Measurements from ENCODE around the gene PDPK1.

Gene PDPK1

DNA sequence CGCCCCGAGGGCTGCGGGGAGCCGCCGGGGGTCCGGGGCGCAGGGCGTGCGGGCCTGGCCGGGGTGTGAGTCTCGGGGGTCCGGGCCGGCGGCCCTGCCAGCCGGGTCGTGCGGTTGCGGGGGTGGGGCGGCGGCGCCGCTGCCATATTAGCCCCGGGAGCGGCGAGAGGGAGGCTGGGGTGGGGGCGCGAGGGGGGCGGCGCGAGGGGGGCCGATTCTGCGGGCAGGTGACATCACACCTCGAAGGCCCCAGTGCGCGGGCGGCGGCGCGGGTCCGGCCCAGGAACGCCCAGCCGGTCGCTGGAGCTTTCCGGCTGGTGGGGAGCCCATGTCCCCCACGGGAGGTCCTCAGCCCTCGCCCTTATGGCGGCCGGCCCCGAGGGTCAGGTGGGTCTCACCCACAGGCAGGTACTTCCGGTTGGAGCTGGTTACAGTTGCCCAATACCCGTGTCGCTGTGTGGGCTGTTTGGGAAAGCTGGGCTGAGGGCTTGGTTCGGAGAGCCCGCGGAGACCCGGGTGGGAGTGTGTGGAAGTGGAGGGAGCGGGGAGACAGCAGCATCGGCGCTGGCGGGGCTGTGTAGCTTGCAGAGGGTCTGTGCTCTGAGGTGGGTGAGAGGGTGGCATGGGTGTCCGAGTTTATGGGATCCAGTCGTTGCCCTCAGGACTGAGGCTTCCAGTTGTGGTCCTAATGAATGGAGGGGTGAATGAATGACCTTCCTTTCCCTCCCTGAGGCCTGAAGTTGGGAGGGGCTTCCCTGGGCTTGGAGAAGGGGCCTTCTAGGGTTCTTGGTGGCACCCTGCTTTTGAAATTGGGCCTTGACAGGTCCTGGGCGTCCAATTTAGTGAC is 23.3 kb upstream of the PDPK1 start:
- H3K4me1 Mint-ChIP-seq (ENCODE audit: low read depth), result peaks cover 60% of the 10 kb centered on the region
- no peaks in the 10 kb centered on the region for H3K9me3 Mint-ChIP-seq
- peak overlapping the region; percentile 97 for H3K27ac Mint-ChIP-seq
- H3K27me3 Mint-ChIP-seq, result no peaks in the 10 kb centered on the region
- peak; percentile 60 for DNase-seq
- peaks cover 33% of the 10 kb centered on the region for H3K36me3 Mint-ChIP-seq (ENCODE audit: low read depth)
- H3K4me3 Mint-ChIP-seq, result peak overlapping the region; percentile 96

DNA sequence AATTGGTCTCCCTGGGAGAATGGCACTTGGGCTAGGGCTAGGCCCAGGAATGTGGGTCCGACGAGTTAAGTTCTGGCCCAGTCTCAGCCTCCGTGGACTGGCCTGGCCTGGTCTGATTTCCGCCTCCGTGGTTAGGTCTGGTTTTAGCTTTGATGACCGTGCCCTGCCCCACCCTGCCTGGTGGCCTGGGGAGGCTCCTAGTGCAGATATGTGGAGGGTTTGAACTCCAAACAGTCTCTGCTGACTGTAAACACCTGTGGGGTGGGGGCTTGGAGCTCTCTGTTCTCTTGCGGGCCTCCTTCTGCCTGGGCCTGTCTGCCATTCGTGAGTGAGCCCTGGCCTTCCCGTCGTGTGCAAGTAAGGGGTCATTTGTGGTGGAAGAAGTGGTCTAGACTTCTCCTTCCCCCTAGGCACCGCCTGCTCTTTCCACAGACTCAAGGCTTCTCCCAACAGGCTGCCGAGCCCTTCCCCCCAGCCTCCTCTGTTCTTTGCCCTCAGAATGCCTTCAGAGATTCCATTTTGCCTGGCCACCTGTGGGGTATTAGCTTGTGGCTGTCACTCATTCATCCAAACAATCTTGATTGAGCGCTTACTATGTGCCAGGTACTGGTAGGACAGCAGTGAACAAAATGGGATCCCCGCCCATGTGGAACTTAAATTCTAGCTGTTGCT is 22.5 kb upstream of the PDPK1 start:
- DNase-seq, result no peak
- H3K27ac Mint-ChIP-seq, result peak overlapping the region; percentile 97
- peak overlapping the region; percentile 96 for H3K4me3 Mint-ChIP-seq
- H3K9me3 Mint-ChIP-seq, result no peaks in the 10 kb centered on the region
- H3K4me1 Mint-ChIP-seq (ENCODE audit: low read depth), result peaks cover 60% of the 10 kb centered on the region
- H3K27me3 Mint-ChIP-seq, result no peaks in the 10 kb centered on the region
- peaks cover 37% of the 10 kb centered on the region for H3K36me3 Mint-ChIP-seq (ENCODE audit: low read depth)

DNA sequence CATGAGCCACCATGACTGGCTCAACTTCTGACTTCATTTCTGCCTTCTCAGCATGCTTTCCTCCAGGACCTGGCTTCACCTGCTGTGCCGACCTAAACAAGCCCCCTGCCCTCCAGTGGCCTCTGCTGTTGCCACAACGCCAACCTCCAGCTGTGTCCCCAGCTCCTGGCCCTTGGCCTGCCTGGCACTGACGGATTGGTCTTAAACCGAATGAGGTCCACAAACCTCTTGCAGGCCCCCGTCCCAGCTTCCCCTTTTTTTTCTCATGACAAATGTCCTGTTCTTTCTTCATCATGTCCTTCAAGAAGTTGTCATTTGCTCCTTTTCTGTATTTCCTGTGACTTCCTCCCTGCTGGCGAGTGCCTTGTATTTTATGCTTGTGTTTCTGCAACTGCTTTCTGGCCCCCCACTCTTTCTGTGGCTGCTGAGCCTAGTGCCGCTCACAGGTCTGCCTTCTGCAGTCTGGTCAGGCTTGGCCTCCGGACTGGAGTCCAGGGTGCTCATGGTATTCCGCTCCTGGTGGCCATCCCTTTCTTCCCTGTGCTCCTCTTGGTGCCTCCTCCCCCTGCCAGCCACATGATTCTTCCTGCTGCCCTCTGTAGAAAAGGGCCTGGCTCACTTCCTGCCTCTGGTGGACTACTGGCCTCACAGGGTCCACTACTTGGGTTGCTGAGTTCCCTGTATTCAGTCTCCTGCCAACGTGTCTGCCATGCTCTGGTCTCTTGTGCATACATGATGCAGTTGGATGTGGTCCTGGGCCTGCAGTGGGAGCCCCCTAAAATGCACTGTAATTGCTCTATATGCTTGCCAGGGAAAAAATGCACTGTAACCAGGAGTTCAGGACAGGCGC is 21.2 kb upstream of the PDPK1 start:
- no peak for DNase-seq
- no peaks in the 10 kb centered on the region for H3K27me3 Mint-ChIP-seq
- peak overlapping the region; percentile 96 for H3K4me3 Mint-ChIP-seq
- no peaks in the 10 kb centered on the region for H3K9me3 Mint-ChIP-seq
- H3K27ac Mint-ChIP-seq, result peak overlapping the region; percentile 97
- peaks cover 68% of the 10 kb centered on the region for H3K4me1 Mint-ChIP-seq (ENCODE audit: low read depth)
- H3K36me3 Mint-ChIP-seq (ENCODE audit: low read depth), result peaks cover 48% of the 10 kb centered on the region

GRCh38 chr16:2517954-2518605 is 19.7 kb upstream of the PDPK1 start:
- H3K27ac Mint-ChIP-seq, result peak overlapping the region; percentile 97
- no peak for DNase-seq
- no peaks in the 10 kb centered on the region for H3K9me3 Mint-ChIP-seq
- H3K4me1 Mint-ChIP-seq (ENCODE audit: low read depth), result peaks cover 59% of the 10 kb centered on the region
- H3K27me3 Mint-ChIP-seq, result no peaks in the 10 kb centered on the region
- H3K36me3 Mint-ChIP-seq (ENCODE audit: low read depth), result peaks cover 55% of the 10 kb centered on the region
- no peak overlapping the region for H3K4me3 Mint-ChIP-seq

GRCh38 chr16:2518823-2519710 is 18.8 kb upstream of the PDPK1 start:
- H3K4me3 Mint-ChIP-seq, result peak overlapping the region; percentile 72
- no peak for DNase-seq
- peak overlapping the region; percentile 97 for H3K27ac Mint-ChIP-seq
- peaks cover 58% of the 10 kb centered on the region for H3K4me1 Mint-ChIP-seq (ENCODE audit: low read depth)
- no peaks in the 10 kb centered on the region for H3K9me3 Mint-ChIP-seq
- no peaks in the 10 kb centered on the region for H3K27me3 Mint-ChIP-seq
- peaks cover 63% of the 10 kb centered on the region for H3K36me3 Mint-ChIP-seq (ENCODE audit: low read depth)

DNA sequence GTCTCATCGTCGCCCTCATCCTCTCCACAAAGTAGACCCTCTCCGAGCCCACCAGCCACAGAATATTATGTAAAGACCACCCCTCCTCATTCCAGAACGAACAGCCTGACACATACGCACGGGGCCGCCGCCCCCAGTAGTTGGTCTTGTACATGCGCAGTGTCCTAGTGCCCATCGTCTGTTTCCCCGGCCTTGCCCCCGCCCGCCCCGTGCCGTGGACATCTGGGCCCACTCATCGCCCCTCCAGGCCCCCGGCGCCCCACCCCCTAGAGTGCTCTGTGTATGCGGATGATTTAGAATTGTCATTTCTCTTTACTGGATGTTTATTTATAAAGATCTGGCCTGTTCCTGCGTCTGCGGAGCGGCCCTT is 18.1 kb upstream of the PDPK1 start:
- peak overlapping the region; percentile 93 for H3K27ac Mint-ChIP-seq
- peaks cover 67% of the 10 kb centered on the region for H3K36me3 Mint-ChIP-seq (ENCODE audit: low read depth)
- no peaks in the 10 kb centered on the region for H3K9me3 Mint-ChIP-seq
- H3K4me3 Mint-ChIP-seq, result peak overlapping the region; percentile 72
- DNase-seq, result no peak
- no peaks in the 10 kb centered on the region for H3K27me3 Mint-ChIP-seq
- H3K4me1 Mint-ChIP-seq (ENCODE audit: low read depth), result peaks cover 58% of the 10 kb centered on the region

GRCh38 chr16:2520097-2520783 is 17.6 kb upstream of the PDPK1 start, which contains the start of gene AMDHD2:
Gene AMDHD2, plus strand, starts transcription at chr16:2520371. Its CDS starts 88 bp downstream, at chr16:2520459.
- peaks cover 57% of the 10 kb centered on the region for H3K4me1 Mint-ChIP-seq (ENCODE audit: low read depth)
- peaks cover 67% of the 10 kb centered on the region for H3K36me3 Mint-ChIP-seq (ENCODE audit: low read depth)
- peak; percentile 88 for DNase-seq
- peak within 1 kb of the TSS; percentile 86 for H3K4me3 Mint-ChIP-seq
- peak within 1 kb of the TSS; percentile 97 for H3K27ac Mint-ChIP-seq
- no peaks in the 10 kb centered on the region for H3K27me3 Mint-ChIP-seq
- no peaks in the 10 kb centered on the region for H3K9me3 Mint-ChIP-seq

DNA sequence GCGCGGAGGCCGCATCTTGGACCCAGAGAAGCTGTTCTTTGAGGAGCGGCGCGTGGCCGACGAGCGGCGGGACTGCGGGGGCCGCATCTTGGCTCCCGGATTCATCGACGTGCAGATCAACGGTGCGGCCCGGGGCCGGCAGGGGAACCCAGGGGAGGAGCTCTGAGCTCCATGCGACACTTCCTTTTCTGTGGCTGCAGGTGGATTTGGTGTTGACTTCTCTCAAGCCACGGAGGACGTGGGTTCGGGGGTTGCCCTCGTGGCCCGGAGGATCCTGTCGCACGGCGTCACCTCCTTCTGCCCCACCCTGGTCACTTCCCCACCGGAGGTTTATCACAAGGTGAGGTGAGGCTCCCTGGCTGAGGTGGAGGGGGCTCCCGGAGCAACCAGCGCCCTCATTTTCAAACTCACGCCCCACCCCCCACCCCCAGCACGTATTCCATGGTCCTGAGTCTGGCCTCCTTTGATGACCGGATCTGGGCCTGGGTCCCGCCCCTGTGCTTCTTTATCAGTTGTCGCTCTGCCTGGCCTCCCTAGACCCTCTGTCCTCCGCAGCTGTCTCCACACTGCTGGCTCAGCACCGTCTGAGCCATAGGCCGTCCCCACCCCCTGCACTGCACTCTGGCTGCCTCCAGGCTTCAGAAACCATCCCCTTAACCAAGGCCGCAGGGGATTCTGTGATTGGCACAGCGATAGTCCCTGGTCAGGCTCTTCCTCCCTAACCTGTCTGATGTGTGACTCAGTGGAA is 16.9 kb upstream of the PDPK1 start:
- Mint-ChIP-seq H3K4me1 (ENCODE audit: low read depth) (peaks cover 50% of the 10 kb centered on the region), H3K36me3 (ENCODE audit: low read depth) (peaks cover 64% of the 10 kb centered on the region), H3K9me3 (no peaks in the 10 kb centered on the region), H3K4me3 (peak overlapping the region; percentile 86), H3K27ac (peak overlapping the region; percentile 95), H3K27me3 (no peaks in the 10 kb centered on the region)
- DNase-seq, result peak; percentile 60

DNA sequence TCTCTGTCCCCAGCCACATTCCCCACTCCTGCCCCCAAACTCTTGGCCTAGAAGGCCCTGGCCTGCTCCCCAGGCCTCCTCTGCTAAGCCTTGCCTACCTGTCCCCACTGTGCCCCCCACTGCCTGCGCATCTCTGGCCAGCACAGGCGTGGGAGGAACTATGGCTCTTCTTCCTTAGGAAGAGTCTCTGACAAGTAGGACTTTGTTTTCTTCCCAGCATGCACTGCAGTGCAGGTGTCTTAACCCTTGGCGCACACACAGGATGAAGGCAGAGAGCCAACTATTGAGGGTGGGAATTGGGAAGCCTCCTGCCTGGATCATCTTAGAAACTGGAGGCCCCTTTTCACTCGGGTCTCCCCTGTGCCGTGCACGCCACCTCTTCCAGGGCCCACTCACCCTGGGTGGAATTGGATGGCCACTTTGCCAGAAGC is 14.0 kb upstream of the PDPK1 start:
- DNase-seq, result no peak
- no peaks in the 10 kb centered on the region for H3K27me3 Mint-ChIP-seq
- peak overlapping the region; percentile 47 for H3K27ac Mint-ChIP-seq
- H3K9me3 Mint-ChIP-seq, result no peaks in the 10 kb centered on the region
- peaks cover 71% of the 10 kb centered on the region for H3K36me3 Mint-ChIP-seq (ENCODE audit: low read depth)
- no peak overlapping the region for H3K4me3 Mint-ChIP-seq
- peaks cover 25% of the 10 kb centered on the region for H3K4me1 Mint-ChIP-seq (ENCODE audit: low read depth)

DNA sequence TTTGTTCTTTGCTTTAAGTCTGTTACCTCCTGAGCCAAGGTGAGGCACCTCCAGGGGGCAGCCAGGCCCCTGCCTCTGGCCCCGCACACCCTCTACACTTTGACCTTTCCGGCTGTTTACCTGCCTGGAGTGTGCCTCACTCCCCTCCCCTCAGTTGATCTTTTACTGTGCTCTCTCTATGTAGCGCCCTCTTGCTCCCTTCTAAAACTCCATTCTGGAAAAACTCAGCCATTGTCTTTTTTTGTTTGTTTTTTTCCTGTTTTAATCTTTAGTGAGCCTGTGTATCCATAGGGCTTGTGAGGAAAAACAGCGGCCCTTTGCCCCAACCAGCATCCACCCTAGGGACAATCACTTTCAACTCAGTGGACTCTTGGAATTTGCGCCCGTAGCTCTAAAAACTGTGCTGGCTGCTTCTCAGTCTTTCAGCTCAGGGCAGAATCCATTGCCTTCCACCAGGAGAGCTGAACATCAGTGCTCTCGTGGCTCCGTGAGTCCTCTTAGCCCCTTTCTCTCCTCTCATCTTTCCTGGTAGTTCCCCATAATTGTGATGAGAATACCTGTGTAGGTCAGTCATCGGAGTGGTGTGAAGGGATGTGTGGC is 13.4 kb upstream of the PDPK1 start:
- no peak for DNase-seq
- Mint-ChIP-seq H3K4me1 (ENCODE audit: low read depth) (peaks cover 20% of the 10 kb centered on the region), H3K27me3 (no peaks in the 10 kb centered on the region), H3K36me3 (ENCODE audit: low read depth) (peaks cover 73% of the 10 kb centered on the region), H3K4me3 (no peak overlapping the region), H3K27ac (peak overlapping the region; percentile 38), H3K9me3 (no peaks in the 10 kb centered on the region)

GRCh38 chr16:2526135-2526534 is 11.7 kb upstream of the PDPK1 start:
- no peaks in the 10 kb centered on the region for H3K9me3 Mint-ChIP-seq
- DNase-seq, result no peak
- peak overlapping the region; percentile 18 for H3K27ac Mint-ChIP-seq
- no peaks in the 10 kb centered on the region for H3K27me3 Mint-ChIP-seq
- peaks cover 14% of the 10 kb centered on the region for H3K4me1 Mint-ChIP-seq (ENCODE audit: low read depth)
- peaks cover 74% of the 10 kb centered on the region for H3K36me3 Mint-ChIP-seq (ENCODE audit: low read depth)
- H3K4me3 Mint-ChIP-seq, result no peak overlapping the region
